GM10266 (cell line): Measurements from ENCODE around the gene ITGB4.

Experiments
- DNase-seq: peaks from one replicate; pipeline ENCODE4 v3.0.0; 2012; ENCODE audit errors: extremely low spot score
- TF ChIP-seq, protein P1 (sequence below): IDR thresholded peaks from 2 replicates; pipeline ENCODE4 v1.5.1; 2012; ENCODE audit warnings: mild to moderate bottlenecking, low read depth; ENCODE audit not compliant: control insufficient read depth, insufficient read depth; ENCODE audit errors: missing control alignments

ITGB4 gene

DNA sequence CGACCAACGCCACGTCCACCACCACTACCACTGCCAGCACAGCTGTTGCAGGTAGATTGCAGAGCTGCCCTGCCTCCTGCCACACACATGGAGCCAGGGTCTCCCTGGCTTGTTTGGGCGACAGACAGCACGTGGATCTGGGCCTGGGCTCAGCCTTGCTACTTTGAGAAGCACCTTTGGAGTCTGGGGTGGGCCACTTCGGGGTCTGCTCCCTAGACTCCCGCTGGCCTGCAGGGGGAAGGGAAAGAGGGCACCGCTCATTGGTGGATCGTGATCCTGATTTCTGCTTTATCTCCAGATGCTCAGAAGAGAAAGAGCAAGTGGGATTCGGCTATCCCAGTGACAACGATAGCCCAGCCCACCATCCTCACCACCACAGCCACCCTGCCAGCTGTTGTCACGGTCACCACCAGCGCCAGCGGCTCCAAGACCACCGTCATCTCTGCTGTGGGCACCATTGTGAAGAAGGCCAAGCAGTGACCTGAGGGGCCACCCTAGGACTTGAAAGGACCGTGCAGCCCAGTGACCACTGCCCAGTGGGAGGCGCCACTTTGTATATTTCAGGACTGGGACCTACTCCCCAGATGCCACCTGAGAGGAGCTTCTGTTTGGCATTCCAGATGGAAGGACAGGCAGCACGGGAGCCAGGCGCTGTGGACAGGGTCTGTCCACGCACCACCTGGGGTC lies 15.1 kb upstream of the ITGB4 start:
- DNase-seq, result no peak
- TF ChIP-seq, protein P1, sequence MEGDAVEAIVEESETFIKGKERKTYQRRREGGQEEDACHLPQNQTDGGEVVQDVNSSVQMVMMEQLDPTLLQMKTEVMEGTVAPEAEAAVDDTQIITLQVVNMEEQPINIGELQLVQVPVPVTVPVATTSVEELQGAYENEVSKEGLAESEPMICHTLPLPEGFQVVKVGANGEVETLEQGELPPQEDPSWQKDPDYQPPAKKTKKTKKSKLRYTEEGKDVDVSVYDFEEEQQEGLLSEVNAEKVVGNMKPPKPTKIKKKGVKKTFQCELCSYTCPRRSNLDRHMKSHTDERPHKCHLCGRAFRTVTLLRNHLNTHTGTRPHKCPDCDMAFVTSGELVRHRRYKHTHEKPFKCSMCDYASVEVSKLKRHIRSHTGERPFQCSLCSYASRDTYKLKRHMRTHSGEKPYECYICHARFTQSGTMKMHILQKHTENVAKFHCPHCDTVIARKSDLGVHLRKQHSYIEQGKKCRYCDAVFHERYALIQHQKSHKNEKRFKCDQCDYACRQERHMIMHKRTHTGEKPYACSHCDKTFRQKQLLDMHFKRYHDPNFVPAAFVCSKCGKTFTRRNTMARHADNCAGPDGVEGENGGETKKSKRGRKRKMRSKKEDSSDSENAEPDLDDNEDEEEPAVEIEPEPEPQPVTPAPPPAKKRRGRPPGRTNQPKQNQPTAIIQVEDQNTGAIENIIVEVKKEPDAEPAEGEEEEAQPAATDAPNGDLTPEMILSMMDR, result peak; percentile 18

DNA sequence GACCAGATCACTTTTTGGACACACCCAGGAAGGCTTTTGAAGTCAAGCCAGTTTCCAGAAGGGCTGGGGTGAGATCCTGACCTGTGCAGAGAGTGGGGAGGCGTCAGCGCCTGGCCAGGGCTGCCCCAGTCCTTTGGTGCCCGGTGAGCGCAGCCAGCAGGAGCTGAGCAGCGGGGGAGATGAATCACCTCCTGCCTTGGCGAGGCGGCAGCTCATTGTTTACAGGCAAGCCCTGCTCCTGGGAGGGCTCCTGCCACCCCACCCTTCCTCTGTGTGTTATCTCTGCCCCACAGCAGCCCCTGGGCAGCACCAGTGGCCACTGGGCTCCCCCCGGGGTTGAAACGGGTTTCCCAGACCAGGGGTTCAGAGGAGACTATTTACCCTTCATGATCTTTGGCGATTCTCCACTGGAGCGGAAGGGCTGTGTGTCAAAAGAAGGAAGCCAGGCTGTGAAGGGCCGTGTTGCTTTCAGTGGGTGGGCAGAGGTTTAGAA lies 14.1 kb upstream of the ITGB4 start:
- DNase-seq, result no peak

DNA sequence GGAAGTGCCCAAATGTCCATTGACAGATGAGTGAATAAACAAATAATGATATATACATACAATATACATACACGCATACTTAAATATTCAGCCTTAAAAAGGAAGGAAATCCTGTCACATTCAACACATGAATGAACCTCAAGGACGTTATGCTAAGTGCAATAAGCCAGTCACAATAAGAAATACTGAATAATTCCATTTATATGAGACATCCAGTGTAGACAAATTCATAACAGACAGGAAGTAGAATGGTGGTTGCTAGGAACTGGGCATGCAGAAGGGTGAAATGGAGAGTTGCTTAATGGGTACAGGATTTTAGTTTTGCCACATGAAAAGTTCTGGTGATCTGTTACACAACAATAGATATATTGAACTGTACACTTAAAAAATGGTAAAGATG lies 8.8 kb upstream of the ITGB4 start:
- TF ChIP-seq, protein P1, result no peak
- DNase-seq, result no peak

More for the DNA sequence above, 14.1 kb upstream of the ITGB4 start:
- TF ChIP-seq, protein P1, result no peak

DNA sequence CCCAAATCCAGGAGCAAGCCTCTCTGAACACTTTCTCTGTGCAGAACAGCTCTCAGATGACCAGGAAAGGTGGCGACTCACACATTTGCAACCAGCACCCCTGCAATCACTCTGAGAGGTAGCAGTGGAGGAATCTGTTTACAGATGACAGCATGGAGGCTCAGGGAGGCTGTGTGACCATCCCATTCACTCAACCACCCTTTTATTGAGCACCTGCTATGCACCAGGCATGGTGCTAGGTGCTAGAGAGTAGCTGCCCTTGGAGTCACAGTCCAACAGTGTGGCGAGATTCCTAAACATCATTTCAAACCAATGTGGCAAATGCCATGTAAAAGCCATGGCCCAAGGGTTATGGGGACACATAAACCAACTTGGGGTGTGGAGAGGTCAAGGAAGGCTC lies 1.5 kb upstream of the ITGB4 start:
- no peak for DNase-seq
- TF ChIP-seq, protein P1, result no peak

DNA sequence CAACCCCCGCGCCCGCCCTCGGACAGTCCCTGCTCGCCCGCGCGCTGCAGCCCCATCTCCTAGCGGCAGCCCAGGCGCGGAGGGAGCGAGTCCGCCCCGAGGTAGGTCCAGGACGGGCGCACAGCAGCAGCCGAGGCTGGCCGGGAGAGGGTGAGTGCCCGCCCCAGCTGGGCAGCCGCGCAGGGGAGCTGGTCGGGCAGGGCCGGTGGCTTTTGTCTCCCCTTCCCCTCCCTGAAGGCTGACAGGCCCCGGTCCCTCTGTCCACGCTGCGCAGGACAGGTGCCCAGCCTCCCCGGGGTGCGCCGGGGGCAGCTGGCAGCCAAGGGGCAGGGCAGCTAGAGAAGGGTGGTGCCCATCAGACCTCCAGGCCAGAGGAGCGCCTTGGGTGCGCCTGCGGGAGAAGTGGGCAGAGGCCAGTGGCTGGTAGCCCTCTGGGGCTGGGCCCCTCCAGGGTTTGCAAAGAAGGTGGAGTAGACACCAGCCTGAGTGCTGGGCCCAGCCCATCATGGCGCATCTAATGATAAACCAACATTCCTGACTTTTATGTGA lies 278 bp downstream of the ITGB4 start:
- TF ChIP-seq, protein P1, result no peak
- DNase-seq, result no peak

DNA sequence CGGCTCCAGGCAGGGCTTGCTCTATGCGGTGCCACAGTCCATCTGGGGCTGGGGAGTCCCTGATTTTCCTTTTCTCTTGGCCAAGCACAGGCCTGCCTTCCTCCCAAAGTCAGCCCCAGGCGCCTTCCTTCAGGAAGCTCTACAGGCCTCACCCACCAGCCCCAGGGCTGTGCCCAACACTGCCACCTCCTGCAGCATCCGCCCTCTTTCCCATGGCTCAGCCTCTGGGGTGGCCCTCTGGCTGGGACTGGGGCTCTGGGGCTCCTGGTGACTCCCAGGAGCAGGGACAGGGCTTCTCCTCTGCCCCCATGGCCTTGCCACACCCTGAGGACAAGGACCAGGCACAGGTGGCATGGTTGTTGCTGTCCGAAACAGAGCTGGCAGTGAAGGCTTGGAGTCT lies 817 bp downstream of the ITGB4 start:
- TF ChIP-seq, protein P1, result no peak
- DNase-seq, result no peak

DNA sequence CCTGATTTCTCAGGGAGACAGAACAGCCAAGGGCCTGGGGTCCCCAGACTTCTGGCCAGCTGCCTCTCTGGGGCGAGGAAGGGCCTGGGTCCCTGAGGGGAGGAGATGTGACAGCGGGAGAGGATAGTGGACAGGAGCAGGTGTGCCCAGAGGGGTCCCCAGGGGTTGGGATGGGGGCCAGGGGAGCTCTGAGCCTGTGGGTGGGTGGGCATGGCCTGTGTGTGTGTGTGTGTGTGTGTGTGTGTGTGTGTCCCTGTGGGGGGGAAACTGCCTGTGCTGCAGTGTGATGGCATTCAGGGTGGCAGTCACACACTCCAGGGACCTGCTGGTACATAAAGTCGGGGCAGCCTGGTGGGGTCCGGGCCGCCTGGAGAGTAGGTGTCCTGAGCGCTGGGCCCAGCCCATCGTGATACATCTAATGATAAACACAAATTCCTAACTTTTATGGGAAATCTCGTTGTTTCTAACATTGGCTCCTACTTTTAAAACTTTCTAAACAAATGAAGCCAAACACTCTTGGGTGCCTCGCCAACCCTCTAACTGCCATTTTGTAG lies 1.4 kb downstream of the ITGB4 start:
- TF ChIP-seq, protein P1, result no peak
- no peak for DNase-seq
